GM12891 (cell line): ENCODE data around the gene SPACA7.

Experiments used
- DNase-seq: peaks from one replicate; pipeline ENCODE4 v3.0.0; 2011; ENCODE audit warnings: low spot score; ENCODE audit not compliant: insufficient read length
- FAIRE-seq: peaks from 2 replicates; lab custom pipeline; 2011; peaks lifted over from hg19 to GRCh38; lab: Jason Lieb, UNC
- PAX5 ChIP-seq: IDR thresholded peaks from 2 replicates; pipeline ENCODE4 v1.6.1; 2011; ENCODE audit warnings: low read length, moderate library complexity, mild to moderate bottlenecking; ENCODE audit not compliant: insufficient read depth, severe bottlenecking
- POLR2A ChIP-seq: IDR thresholded peaks from 2 replicates; pipeline ENCODE4 v1.6.1; 2011; ENCODE audit warnings: low read depth, low read length, control low read depth
- POLR2AphosphoS5 ChIP-seq: IDR thresholded peaks from 2 replicates; pipeline ENCODE4 v1.6.1; 2011; ENCODE audit warnings: low read depth, low read length, control low read depth
- POU2F2 ChIP-seq: IDR thresholded peaks from 2 replicates; pipeline ENCODE4 v1.6.1; 2011; ENCODE audit warnings: low read depth, mild to moderate bottlenecking, control low read depth, low read length, moderate library complexity
- SPI1 ChIP-seq: IDR thresholded peaks from 2 replicates; pipeline ENCODE4 v1.6.1; 2011; ENCODE audit warnings: low read depth, low read length, control low read depth
- TAF1 ChIP-seq: IDR thresholded peaks from 2 replicates; pipeline ENCODE4 v1.6.1; 2011; ENCODE audit warnings: low read depth, low read length, control low read depth

Gene SPACA7

DNA sequence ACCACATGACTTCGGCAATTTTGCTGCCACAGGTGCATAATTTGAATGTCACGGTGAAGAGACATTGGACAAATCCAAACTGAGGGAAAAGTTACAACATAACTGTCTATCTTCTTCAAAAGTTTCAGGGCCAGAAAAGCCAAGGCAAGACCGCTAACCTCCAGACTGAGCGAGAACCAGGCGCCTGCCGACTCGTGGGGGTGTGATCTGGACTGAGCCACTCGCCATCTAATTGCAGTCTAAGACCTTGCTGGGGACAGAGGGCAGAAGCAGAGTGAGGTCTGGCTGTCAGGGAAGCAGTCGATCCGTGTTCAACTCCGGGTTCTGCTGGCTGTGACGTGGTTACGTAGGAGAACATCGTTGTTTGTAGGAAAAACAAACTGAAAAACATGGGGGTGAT lies 88.6 kb downstream of the SPACA7 start:
- TF ChIP-seq POLR2A = no peak
- no peak for TF ChIP-seq POLR2AphosphoS5
- TF ChIP-seq SPI1 = no peak
- DNase-seq (no peak), FAIRE-seq (no peak)

DNA sequence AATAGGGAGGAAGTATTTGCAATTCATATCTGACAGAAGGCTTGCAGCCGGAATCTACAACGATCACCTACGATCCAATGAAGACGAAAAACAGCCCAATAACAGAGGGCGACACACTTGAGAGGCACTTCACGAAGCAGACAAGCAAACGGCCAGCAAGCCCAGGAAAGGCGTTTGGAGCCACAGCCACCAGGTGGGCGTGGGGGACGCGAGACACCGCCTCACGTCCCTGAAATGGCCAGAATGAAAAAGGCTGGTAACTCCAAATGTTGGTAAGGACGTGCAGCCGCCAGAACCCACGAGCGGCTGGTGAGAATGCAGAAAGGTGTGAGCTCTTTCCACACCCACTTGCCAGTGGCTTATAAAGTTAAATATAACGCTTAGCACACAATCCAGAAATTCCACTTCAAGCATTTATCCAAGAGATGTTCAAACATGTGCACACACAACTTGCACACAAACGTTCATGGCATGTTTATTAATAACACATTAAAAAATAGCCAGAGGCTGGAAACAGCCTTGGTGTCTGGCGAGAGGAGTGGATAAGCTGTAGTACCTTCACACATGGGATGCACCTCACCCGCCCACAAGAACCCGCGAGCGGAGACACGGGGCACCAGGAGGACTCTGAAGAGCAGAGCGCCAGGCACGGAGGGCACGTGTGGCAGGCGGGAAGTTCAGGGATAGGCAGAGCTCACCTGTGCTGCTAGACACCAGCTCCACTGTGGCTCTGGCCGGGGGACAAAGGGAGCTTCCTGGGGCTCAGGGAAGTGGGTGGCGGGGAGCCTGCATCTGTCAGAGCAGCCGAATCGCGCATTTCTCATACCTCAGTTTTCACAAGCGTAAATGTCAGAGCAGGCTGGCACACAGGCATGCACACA lies 89.3 kb downstream of the SPACA7 start:
- no peak for FAIRE-seq
- TF ChIP-seq TAF1 (no peak), SPI1 (no peak), PAX5 (no peak), POLR2A (no peak), POLR2AphosphoS5 (no peak), POU2F2 (no peak)
- DNase-seq = no peak

DNA sequence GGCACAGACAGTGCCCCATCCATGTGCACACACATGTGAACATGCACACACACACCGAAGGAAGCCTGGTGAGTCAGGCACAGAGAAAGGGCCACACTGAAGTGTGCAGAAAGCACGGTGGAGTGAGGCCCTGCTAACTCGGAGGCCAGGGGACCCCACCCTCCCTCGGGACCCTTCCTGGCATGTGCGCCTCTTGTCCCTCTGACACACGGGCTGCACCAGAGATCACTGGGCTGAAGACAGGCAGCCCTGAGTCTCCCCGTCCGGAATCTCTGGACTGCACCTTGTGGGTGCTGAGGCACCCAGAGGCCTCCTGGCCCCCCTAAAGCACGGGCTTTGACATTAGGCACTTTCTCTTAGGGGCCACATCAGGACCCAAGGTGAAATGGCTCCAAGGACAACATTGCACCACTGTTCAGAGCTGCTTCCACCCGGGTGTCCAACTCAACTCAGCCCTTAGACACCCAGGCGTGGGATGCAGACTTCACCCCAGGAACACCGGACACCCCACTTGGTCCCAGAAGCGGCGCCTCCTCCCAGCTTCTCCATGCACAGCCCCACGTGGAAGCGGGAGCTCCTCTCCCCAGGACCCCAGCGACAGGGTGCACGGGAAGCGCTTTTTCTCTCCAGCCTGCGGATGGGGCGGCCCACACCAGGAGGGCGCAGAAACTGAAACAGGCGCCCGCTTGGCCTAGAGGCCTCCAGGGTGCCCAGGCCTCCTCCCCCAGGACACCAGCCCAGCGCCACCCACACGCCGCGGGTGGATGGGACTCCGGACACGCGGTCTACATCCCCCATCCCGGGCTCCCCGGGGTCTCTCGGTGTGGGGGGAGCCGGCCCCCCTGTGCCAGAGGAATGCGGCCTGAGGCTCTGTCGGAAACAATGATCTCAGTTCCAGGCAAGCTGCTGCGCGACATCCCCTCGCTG lies 90.2 kb downstream of the SPACA7 start:
- TF ChIP-seq SPI1 (no peak), PAX5 (no peak), POU2F2 (no peak), POLR2A (no peak), TAF1 (no peak), POLR2AphosphoS5 (no peak)
- DNase-seq = no peak
- FAIRE-seq = no peak

DNA sequence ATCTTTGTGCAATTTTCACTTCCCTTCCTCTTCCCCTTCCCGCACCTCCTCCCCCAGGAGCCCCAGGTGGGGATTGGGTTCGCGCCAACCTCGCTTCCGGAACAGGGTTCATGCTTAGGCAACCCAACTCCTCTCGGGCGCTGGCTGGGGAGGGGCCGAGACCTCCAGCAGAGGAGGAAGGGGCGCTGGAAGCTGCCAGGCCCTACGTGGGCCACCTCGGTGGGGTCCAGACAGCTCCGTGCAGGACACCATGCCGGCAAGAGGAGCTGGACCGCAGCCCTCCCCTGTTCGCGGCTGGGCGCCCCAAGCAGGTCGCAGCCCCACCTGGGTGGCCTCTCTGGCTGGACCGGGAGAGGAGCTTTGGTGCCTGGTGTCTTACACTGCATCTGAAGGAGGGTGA lies 91.1 kb downstream of the SPACA7 start:
- TF ChIP-seq POLR2AphosphoS5 (no peak), POLR2A (no peak), SPI1 (no peak), PAX5 (no peak), TAF1 (no peak), POU2F2 (no peak)
- FAIRE-seq (no peak), DNase-seq (no peak)

DNA sequence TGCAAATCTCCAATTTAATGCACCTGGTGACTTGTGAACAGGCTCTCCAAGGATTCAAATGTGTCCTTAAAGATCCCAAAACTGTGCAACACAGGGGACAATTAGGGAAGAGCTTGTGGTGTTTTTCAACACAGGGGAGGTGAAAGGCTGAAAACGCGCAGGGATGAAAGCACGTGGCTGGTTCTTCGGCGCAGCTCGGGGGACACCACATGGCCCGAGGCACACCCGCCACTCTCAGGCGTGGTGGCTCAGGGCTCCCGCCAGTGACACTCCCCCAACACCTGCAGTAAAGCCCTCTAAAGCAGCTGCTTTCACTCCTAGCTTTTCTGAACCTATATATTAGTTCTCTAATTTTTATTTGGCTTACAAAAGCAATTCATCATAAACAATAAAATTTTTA lies 91.9 kb downstream of the SPACA7 start:
- DNase-seq = no peak
- FAIRE-seq = no peak
- TF ChIP-seq POU2F2 (no peak), POLR2AphosphoS5 (no peak)

DNA sequence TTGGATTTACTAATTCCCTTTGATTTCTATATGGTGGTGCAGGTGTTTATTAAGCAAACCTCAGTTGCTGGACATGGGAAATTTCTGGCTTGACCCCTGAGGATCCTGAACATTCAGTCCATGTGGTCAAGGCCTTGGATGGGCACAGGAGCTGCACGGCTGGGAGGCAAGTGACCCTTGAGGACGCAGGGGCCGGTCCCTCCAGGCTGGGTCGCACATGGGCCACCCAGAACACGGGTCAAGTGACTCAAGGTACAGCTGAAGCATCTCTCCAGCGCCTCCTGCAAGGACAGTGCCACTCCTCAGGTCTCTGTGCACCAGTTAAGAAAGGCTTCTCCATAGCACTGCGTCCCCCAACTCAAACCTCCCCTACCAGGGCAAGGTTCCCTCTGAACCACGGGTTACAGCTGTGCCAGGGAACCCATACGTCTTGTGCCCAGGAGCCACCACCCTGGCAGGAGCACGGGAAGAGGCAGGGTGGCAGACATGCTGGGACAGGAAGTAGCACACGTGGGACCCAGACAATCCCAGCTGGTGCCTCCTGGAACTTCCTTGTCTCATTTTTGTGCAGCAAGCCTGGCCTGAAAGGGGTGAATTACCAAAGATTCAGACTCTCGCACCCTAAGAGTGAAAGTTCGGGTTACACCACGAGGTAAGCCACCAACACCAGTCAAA lies 93.1 kb downstream of the SPACA7 start:
- TF ChIP-seq TAF1 (no peak), POU2F2 (no peak), POLR2AphosphoS5 (no peak), SPI1 (no peak), POLR2A (no peak), PAX5 (no peak)
- FAIRE-seq (no peak), DNase-seq (no peak)

DNA sequence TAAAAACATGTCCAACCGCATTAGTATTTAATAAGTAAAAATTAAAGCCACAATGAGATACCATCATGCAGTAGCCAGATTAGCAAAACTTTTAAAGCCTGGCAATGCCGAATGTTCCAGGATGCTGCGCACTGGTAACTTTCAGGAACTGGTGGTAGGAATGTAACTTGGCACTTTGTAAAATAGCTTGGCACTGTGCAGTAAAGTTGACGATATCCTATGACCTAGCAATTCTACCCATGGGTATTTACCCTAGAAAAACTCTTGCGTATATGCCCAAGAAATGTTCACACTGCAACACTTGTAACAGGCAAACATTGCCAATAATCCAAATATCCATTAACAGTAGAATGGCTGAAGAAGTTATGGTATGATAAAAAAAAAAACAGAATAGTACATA lies 97.7 kb downstream of the SPACA7 start:
- DNase-seq (no peak), FAIRE-seq (no peak)
- TF ChIP-seq POU2F2 = no peak
- no peak for TF ChIP-seq SPI1
- TF ChIP-seq TAF1 = no peak
- TF ChIP-seq POLR2AphosphoS5 = no peak
- TF ChIP-seq POLR2A = no peak
- TF ChIP-seq PAX5 = no peak

DNA sequence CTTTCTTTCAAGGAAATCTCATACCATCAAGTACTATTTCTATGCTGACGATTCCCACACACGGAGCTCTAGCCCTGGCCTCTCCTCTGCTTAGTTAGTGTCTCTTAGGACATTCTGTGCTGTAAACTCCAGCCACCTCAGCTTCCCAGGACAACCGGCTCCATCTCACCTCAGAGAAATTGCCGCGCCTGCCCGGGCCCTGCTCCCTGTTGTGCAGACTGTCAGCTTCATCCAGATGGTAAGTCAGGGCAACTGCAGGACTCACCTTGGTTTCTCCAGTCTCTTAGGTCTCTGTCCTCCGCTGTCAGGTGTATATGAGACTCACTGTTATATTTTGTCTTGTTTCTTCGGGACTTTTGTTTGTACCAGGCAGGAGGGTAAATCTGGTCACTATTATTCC lies 98.7 kb downstream of the SPACA7 start:
- TF ChIP-seq PAX5 (no peak), TAF1 (no peak), POLR2A (no peak), SPI1 (no peak), POU2F2 (no peak), POLR2AphosphoS5 (no peak)
- DNase-seq (no peak), FAIRE-seq (no peak)

DNA sequence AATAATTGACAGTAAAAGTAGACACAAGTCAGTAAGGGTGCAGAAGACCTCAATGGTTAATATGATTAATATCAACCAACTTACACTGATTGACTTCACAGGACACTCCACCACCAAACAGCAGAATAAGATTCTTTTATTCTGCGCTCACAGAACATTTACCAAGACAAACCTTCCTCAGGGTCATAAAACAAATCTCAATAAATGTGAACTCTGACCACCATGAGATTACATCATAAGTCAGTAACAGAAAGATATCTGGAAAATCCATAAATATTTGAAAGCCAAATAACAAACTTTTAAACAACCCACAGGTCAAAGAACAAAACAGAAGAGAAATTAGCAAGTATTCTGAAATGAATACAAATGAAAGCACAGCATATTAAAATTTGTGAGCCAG lies 99.7 kb downstream of the SPACA7 start:
- DNase-seq = no peak
- FAIRE-seq = no peak
- TF ChIP-seq POU2F2 = no peak
- TF ChIP-seq PAX5 = no peak
- TF ChIP-seq POLR2AphosphoS5 = no peak
- TF ChIP-seq SPI1 = no peak
- TF ChIP-seq TAF1 = no peak
- no peak for TF ChIP-seq POLR2A
